ENCODE data around the gene INVS. TPM values are rescaled to one million over a fixed set of nuclear protein-coding genes. Genes with fewer than 3 reads are reported as not detected.
"Not testable (repeated sequence)": the region's sequence is repeated elsewhere in the genome, so short reads cannot be mapped to it uniquely, and the experiment has no call there.

Gene INVS
- total and polyA plus RNA-seq, 2 experiments from 2014 or later, result 4.1 to 8.7 TPM

DNA sequence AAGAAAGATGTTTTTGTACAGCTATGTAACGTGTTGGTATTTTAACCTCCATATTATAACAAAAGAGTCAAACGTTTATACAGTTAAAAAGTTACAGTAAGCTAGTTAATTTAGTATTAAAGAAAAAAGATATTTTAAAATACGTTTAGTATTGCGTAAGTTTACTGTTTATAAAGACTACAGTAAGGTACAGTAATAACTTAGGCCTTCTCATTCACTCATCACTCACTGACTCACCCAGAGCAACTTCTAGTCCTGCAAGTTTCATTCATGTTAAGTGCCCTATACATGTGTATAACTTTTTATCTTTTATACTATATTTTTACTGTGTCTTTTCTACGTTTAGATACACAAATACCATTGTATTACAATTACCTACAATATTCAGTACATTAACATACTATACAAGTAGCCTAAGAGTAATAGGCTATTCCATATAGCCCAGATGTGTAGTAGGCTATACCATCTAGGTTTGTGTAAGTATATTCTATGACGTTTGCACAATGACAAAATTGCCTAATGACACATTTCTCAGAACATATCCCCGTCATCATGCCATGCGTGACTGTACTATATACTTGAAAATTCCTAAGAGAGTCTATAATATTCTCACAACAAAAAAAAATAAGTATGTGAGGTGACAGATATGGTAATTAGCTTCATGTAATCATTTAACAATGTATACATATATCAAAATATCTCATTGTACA, 34.0 kb upstream of the INVS start:
- no peaks in the 10 kb centered on the region for H4K20me1 ChIP-seq (replicated peaks; ENCODE audit: insufficient read depth)
- H2AFZ ChIP-seq, result no peak overlapping the region
- H3K36me3 ChIP-seq (ENCODE audit: insufficient read depth), result no peaks in the 10 kb centered on the region
- Mint-ChIP-seq H3K9me3 (peaks cover 22% of the 10 kb centered on the region), H3K27ac (no peak overlapping the region), H3K4me3 (no peak overlapping the region), H3K4me1 (peaks cover 12% of the 10 kb centered on the region), H3K36me3 (ENCODE audit: low read depth) (peaks cover 20% of the 10 kb centered on the region), H3K27me3 (ENCODE audit: insufficient read depth, low read depth, poor library complexity) (peaks cover 5% of the 10 kb centered on the region)
- no peaks in the 10 kb centered on the region for H3K9me2 ChIP-seq (ENCODE audit: insufficient read depth)
- no peak overlapping the region for H3K4me3 ChIP-seq
- peaks cover 13% of the 10 kb centered on the region for H3K4me1 ChIP-seq (ENCODE audit: insufficient read depth)
- H3K4me2 ChIP-seq, result no peak overlapping the region
- no peaks in the 10 kb centered on the region for H3K27me3 ChIP-seq (ENCODE audit: insufficient read depth)
- no peaks in the 10 kb centered on the region for H3F3A ChIP-seq (replicated peaks; ENCODE audit: low read depth)
- ATAC-seq, result no peak
- TF ChIP-seq CREB1 (CRISPR knock-in tag; IDR thresholded peaks at IDR 0.05; ENCODE audit: low read depth), result no peak
- no peak for TF ChIP-seq JUNB (IDR thresholded peaks at IDR 0.05; ENCODE audit: unreplicated experiment)
- DNase-seq (ENCODE audit: low spot score), result no peak
- H3K79me2 ChIP-seq (replicated peaks; ENCODE audit: insufficient read depth), result peaks cover 15% of the 10 kb centered on the region
- no peak overlapping the region for H3K27ac ChIP-seq (ENCODE audit: low read depth)

DNA sequence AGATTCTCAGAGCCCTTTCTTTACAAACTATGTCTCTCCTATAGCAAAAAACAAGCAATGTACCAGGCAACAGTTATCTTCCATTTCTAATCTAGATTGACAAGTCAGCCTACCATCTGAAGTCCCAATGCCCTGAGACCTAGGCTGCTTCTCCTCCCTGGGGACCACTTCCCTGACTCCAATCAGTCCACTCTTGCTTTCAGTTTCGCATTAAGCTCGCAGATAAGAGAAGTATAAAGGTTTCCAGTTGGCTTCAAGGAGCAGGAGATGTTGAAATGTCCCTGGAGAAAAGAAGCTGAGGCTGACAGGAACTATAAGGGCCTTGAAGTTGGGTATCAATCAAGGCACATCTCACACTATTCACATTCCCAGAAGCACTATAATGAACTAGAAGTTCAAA, 32.5 kb upstream of the INVS start:
- Mint-ChIP-seq H3K27me3 (ENCODE audit: insufficient read depth, low read depth, poor library complexity) (peaks cover 5% of the 10 kb centered on the region), H3K4me3 (no peak overlapping the region), H3K36me3 (ENCODE audit: low read depth) (peaks cover 20% of the 10 kb centered on the region), H3K27ac (no peak overlapping the region), H3K9me3 (peaks cover 22% of the 10 kb centered on the region), H3K4me1 (peaks cover 15% of the 10 kb centered on the region)
- ATAC-seq (no peak), DNase-seq (ENCODE audit: low spot score) (no peak)
- H3K4me1 ChIP-seq (ENCODE audit: insufficient read depth), result peaks cover 13% of the 10 kb centered on the region
- H3K79me2 ChIP-seq (replicated peaks; ENCODE audit: insufficient read depth), result peaks cover 17% of the 10 kb centered on the region
- H3K27ac ChIP-seq (ENCODE audit: low read depth), result no peak overlapping the region
- H3K36me3 ChIP-seq (ENCODE audit: insufficient read depth), result no peaks in the 10 kb centered on the region
- H3F3A ChIP-seq (replicated peaks; ENCODE audit: low read depth), result no peaks in the 10 kb centered on the region
- no peak overlapping the region for H3K4me2 ChIP-seq
- no peak overlapping the region for H2AFZ ChIP-seq
- TF ChIP-seq, protein P1, sequence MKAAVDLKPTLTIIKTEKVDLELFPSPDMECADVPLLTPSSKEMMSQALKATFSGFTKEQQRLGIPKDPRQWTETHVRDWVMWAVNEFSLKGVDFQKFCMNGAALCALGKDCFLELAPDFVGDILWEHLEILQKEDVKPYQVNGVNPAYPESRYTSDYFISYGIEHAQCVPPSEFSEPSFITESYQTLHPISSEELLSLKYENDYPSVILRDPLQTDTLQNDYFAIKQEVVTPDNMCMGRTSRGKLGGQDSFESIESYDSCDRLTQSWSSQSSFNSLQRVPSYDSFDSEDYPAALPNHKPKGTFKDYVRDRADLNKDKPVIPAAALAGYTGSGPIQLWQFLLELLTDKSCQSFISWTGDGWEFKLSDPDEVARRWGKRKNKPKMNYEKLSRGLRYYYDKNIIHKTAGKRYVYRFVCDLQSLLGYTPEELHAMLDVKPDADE (IDR thresholded peaks at IDR 0.05), result no peak
- H3K4me3 ChIP-seq, result no peak overlapping the region
- H3K27me3 ChIP-seq (ENCODE audit: insufficient read depth), result no peaks in the 10 kb centered on the region
- no peaks in the 10 kb centered on the region for H3K9me2 ChIP-seq (ENCODE audit: insufficient read depth)
- H4K20me1 ChIP-seq (replicated peaks; ENCODE audit: insufficient read depth), result no peaks in the 10 kb centered on the region

DNA sequence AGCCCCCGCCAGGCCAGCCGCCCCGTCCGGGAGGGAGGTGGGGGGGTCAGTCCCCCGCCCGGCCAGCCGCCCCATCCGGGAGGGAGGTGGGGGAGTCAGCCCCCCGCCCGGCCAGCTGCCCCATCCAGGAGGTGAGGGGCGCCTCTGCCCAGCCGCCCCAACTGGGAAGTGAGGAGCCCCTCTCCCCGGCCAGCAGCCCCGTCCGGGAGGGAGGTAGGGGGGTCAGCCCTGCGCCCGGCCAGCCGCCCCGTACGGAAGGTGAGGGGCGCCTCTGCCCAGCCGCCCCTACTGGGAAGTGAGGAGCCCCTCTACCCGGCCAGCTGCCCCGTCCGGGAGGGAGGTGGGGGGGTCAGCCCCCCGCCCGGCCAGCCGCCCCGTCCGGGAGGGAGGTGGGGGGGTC, 31.1 kb upstream of the INVS start:
- not testable (repeated sequence) for H3K4me3 Mint-ChIP-seq; H3F3A ChIP-seq (replicated peaks; ENCODE audit: low read depth); H3K27me3 Mint-ChIP-seq (ENCODE audit: insufficient read depth, low read depth, poor library complexity); DNase-seq (ENCODE audit: low spot score); H3K27me3 ChIP-seq (ENCODE audit: insufficient read depth); H3K36me3 ChIP-seq (ENCODE audit: insufficient read depth); H3K27ac Mint-ChIP-seq; H2AFZ ChIP-seq; H3K9me2 ChIP-seq (ENCODE audit: insufficient read depth); ATAC-seq; H3K4me2 ChIP-seq; H4K20me1 ChIP-seq (replicated peaks; ENCODE audit: insufficient read depth); H3K79me2 ChIP-seq (replicated peaks; ENCODE audit: insufficient read depth); H3K4me3 ChIP-seq; H3K27ac ChIP-seq (ENCODE audit: low read depth)
- H3K36me3 Mint-ChIP-seq (ENCODE audit: low read depth), result peaks cover 20% of the 10 kb centered on the region
- peaks cover 15% of the 10 kb centered on the region for H3K4me1 Mint-ChIP-seq
- H3K9me3 Mint-ChIP-seq, result peaks cover 22% of the 10 kb centered on the region
- peaks cover 13% of the 10 kb centered on the region for H3K4me1 ChIP-seq (ENCODE audit: insufficient read depth)

DNA sequence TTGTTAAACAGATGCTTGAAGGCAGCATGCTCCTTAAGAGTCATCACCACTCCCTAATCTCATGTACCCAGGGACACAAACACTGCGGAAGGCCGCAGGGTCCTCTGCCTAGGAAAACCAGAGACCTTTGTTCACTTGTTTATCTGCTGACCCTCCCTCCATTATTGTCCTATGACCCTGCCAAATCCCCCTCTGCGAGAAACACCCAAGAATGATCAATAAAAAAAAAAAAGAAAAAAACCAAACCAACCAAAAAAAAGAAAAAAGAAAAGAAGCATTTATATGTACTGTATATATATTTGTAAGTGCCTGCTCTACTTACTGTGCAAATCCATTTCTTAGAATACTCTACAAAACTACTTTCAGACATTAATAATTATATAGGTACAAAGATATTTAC, 30.0 kb upstream of the INVS start:
- not testable (repeated sequence) for H3K79me2 ChIP-seq (replicated peaks; ENCODE audit: insufficient read depth); H3K9me2 ChIP-seq (ENCODE audit: insufficient read depth); H3K27me3 ChIP-seq (ENCODE audit: insufficient read depth); H3F3A ChIP-seq (replicated peaks; ENCODE audit: low read depth); H3K36me3 ChIP-seq (ENCODE audit: insufficient read depth); H2AFZ ChIP-seq; H3K4me3 Mint-ChIP-seq; H4K20me1 ChIP-seq (replicated peaks; ENCODE audit: insufficient read depth); H3K4me1 ChIP-seq (ENCODE audit: insufficient read depth); H3K4me2 ChIP-seq; H3K27me3 Mint-ChIP-seq (ENCODE audit: insufficient read depth, low read depth, poor library complexity); H3K27ac ChIP-seq (ENCODE audit: low read depth); H3K4me1 Mint-ChIP-seq; H3K27ac Mint-ChIP-seq; ATAC-seq; H3K4me3 ChIP-seq; DNase-seq (ENCODE audit: low spot score)
- peaks cover 20% of the 10 kb centered on the region for H3K36me3 Mint-ChIP-seq (ENCODE audit: low read depth)
- H3K9me3 Mint-ChIP-seq, result peaks cover 22% of the 10 kb centered on the region

All from GM23338 (cell line).